HEK293 (cell line): ENCODE data around the gene NDUFS7.

ENCODE experiments used
- CTCF ChIA-PET: fragments of 350-600 bp; formaldehyde crosslinking; extraction: SDS; loops from one replicate; lab custom pipeline; 2021; ENCODE audit warnings: antibody characterized with exemption; lab: Yijun Ruan, JAX
- POLR2A ChIA-PET: fragments of 300-600 bp; formaldehyde crosslinking; extraction: SDS; loops from one replicate; lab custom pipeline; 2020; ENCODE audit warnings: antibody characterized with exemption, inconsistent platforms; lab: Yijun Ruan, JAX
- H3K27ac ChIP-seq: fragments of 200-500 bp; sonication (Bioruptor generic); 2 replicates; pipeline ENCODE4 v1.5.1; 2014; ENCODE audit warnings: low read depth, low read length, control low read depth, inconsistent platforms; ENCODE audit errors: extremely low read depth
- H3K36me3 ChIP-seq, 2 experiments: fragments of 200-500 bp in 1 of 2; sonication (Bioruptor generic) in 1 of 2; 1 replicate in 1 of 2; 2 replicates in 1 of 2; pipeline ENCODE4 v1.5.1; 2014 to 2017; ENCODE audit warnings: inconsistent platforms in 2 of 2, low read length in 2 of 2; ENCODE audit not compliant: control insufficient read depth in 2 of 2, insufficient read depth in 1 of 2
- H3K4me1 ChIP-seq: fragments of 200-500 bp; sonication (Bioruptor generic); 2 replicates; pipeline ENCODE4 v1.5.1; 2014; ENCODE audit warnings: mild to moderate bottlenecking, low read length, inconsistent platforms; ENCODE audit not compliant: control insufficient read depth, insufficient read depth
- H3K4me3 ChIP-seq: 2 replicates; pipeline ENCODE4 v1.5.1; 2011; ENCODE audit warnings: low read depth, mild to moderate bottlenecking, control low read depth, low read length, moderate library complexity
- H3K9me3 ChIP-seq: fragments of 200-500 bp; sonication (Bioruptor generic); 2 replicates; pipeline ENCODE4 v1.5.1; 2014; ENCODE audit warnings: low read depth, low read length, inconsistent platforms; ENCODE audit not compliant: control insufficient read depth, insufficient read depth
- FEZF1 ChIP-seq: fragments of 450-650 bp; formaldehyde crosslinking; IDR thresholded peaks from 2 replicates; pipeline ENCODE4 v1.5.1; 2016; ENCODE audit warnings: missing biosample characterization, missing genetic modification characterization
- GLI4 ChIP-seq: fragments of 450-650 bp; formaldehyde crosslinking; IDR thresholded peaks from 2 replicates; pipeline ENCODE4 v1.5.1; 2016; ENCODE audit warnings: missing biosample characterization, missing genetic modification characterization
- KLF7 ChIP-seq: fragments of 450-650 bp; formaldehyde crosslinking; IDR thresholded peaks from 2 replicates; pipeline ENCODE4 v1.5.1; 2016; ENCODE audit warnings: missing biosample characterization, missing genetic modification characterization, borderline replicate concordance
- ZFP69B ChIP-seq: fragments of 450-650 bp; formaldehyde crosslinking; IDR thresholded peaks from 2 replicates; pipeline ENCODE4 v1.5.1; 2016; ENCODE audit warnings: missing biosample characterization, missing genetic modification characterization
- ZIC2 ChIP-seq: fragments of 450-650 bp; formaldehyde crosslinking; IDR thresholded peaks from 2 replicates; pipeline ENCODE4 v1.5.1; 2016; ENCODE audit warnings: missing biosample characterization, missing genetic modification characterization
- ZNF133 ChIP-seq: fragments of 450-650 bp; formaldehyde crosslinking; IDR thresholded peaks from 2 replicates; pipeline ENCODE4 v1.5.1; 2016; ENCODE audit warnings: missing biosample characterization, missing genetic modification characterization
- ZNF214 ChIP-seq: fragments of 450-650 bp; formaldehyde crosslinking; IDR thresholded peaks from 2 replicates; pipeline ENCODE4 v1.5.1; 2017; ENCODE audit warnings: missing biosample characterization, mild to moderate bottlenecking, missing genetic modification characterization, borderline replicate concordance
- ZNF24 ChIP-seq: fragments of 450-650 bp; formaldehyde crosslinking; IDR thresholded peaks from 2 replicates; pipeline ENCODE4 v1.5.1; 2016; ENCODE audit warnings: missing biosample characterization, missing genetic modification characterization
- ZNF394 ChIP-seq: fragments of 450-650 bp; formaldehyde crosslinking; IDR thresholded peaks from 2 replicates; pipeline ENCODE4 v1.5.1; 2016; ENCODE audit warnings: missing biosample characterization, missing genetic modification characterization, mild to moderate bottlenecking, moderate library complexity, borderline replicate concordance
- ZNF416 ChIP-seq: fragments of 450-650 bp; formaldehyde crosslinking; IDR thresholded peaks from 2 replicates; pipeline ENCODE4 v1.5.1; 2016; ENCODE audit warnings: missing biosample characterization, missing genetic modification characterization
- ZNF48 ChIP-seq: fragments of 450-650 bp; formaldehyde crosslinking; IDR thresholded peaks from 2 replicates; pipeline ENCODE4 v1.5.1; 2016; ENCODE audit warnings: missing biosample characterization, missing genetic modification characterization
- ZNF600 ChIP-seq: fragments of 450-650 bp; formaldehyde crosslinking; IDR thresholded peaks from 2 replicates; pipeline ENCODE4 v1.5.1; 2016; ENCODE audit warnings: missing biosample characterization, missing genetic modification characterization
- ZNF776 ChIP-seq: fragments of 450-650 bp; formaldehyde crosslinking; IDR thresholded peaks from 2 replicates; pipeline ENCODE4 v1.5.0; 2017; ENCODE audit warnings: missing biosample characterization, missing genetic modification characterization, borderline replicate concordance
- ZNF785 ChIP-seq: fragments of 450-650 bp; formaldehyde crosslinking; IDR thresholded peaks from 2 replicates; pipeline ENCODE4 v1.5.1; 2016; ENCODE audit warnings: missing biosample characterization, missing genetic modification characterization
- ZNF843 ChIP-seq: fragments of 450-650 bp; formaldehyde crosslinking; IDR thresholded peaks from 2 replicates; pipeline ENCODE4 v1.5.1; 2016; ENCODE audit warnings: missing biosample characterization, missing genetic modification characterization
- TF ChIP-seq, protein P1 (sequence below): fragments of 450-650 bp; formaldehyde crosslinking; IDR thresholded peaks from 2 replicates; pipeline ENCODE4 v1.5.1; 2016; ENCODE audit warnings: missing biosample characterization, missing genetic modification characterization
- TF ChIP-seq, protein P2 (sequence below): IDR thresholded peaks from 2 replicates; pipeline ENCODE4 v1.6.1; 2011; ENCODE audit warnings: mild to moderate bottlenecking, low read depth, low read length, borderline replicate concordance
- TF ChIP-seq, protein P3 (sequence below): fragments of 450-650 bp; formaldehyde crosslinking; optimal IDR thresholded peaks from 2 replicates; pipeline ENCODE3; 2016; ENCODE audit warnings: missing biosample characterization, mild to moderate bottlenecking, missing genetic modification characterization
- TF ChIP-seq, protein P4 (sequence below): fragments of 450-650 bp; formaldehyde crosslinking; IDR thresholded peaks from 2 replicates; pipeline ENCODE4 v1.5.1; 2016; ENCODE audit warnings: missing biosample characterization, missing genetic modification characterization

NDUFS7 gene

DNA sequence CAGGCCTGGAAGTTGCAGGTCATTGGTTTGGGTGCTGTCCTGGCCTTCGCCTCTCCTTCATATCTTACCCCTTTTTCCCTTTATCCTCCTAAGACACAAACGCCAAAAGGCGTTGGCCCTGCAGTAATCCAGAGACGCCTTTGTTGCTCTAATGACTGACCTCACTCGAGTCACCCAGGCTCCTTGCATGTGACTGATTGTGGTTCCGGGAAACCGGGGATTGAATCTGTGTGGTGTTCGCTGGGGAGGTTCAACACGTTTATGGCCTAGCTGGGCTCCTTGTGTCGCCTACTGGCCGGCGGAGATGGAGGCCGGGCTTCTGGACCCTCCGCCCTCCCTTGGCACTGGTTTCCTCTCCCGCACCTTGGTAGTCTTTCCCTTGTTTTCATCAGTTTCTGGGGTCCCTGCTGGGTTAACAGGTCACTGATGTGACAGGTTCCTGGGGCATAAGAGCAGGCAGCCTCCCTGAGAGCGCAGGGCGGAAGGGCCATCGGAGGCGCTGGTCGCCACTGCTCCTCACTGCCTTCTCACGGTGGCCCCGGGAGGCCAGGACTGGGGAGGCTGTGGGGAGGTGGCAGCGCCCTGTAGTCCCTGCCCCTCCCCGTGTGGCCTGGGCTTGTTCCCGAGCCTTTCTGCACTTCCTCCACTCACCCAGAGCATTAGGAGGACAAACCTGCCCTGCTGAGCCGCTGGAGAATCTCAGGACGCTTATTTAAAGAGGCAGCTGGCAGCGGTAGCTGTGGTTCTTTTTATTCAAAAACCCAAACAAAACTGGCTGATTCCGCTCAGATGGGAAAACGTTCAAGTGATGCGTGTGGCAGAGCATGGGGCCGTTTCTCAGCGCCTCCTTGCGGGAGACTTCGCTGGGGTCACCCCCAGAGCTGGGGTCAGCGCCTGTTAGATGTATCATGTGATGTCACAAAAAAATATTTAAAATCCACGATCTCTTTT is 18.1 kb upstream of the NDUFS7 start:
- H3K27ac ChIP-seq = no peak overlapping the region
- TF ChIP-seq ZNF416 (tag by site-specific recombination) (no peak), ZIC2 (peak; percentile 47)
- H3K36me3 ChIP-seq = peaks cover 0 to 89% of the 10 kb centered on the region in 2 experiments; a peak in 2 of 3 replicates
- CTCF ChIA-PET = no interaction called here
- H3K4me3 ChIP-seq = no peak overlapping the region
- H3K4me1 ChIP-seq = peaks cover 14% of the 10 kb centered on the region
- POLR2A ChIA-PET = no interaction called here
- H3K9me3 ChIP-seq = no peaks in the 10 kb centered on the region

DNA sequence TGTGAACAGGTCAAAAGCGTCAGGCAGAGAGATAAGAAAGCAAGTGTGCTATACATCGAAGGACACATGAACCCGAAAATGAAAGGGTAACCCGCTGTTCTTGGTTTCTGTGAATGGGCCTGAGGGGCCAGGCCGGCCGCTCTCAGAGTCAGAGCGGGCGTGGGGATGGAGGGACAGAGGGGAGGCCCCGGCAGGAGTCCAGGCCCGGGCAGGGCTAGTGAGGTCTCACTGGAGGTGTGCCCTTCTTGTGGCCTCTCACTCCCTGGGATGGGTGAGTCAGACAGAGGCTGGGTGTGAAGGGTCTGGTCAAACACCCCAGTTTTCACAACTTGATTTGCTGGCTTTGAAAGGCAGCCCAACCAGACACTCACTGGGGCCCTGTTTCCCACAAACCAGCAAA is 17.4 kb upstream of the NDUFS7 start:
- Histone ChIP-seq H3K4me3 (no peak overlapping the region), H3K36me3 (peaks cover 0 to 95% of the 10 kb centered on the region in 2 experiments; a peak in 2 of 3 replicates), H3K4me1 (peaks cover 7% of the 10 kb centered on the region), H3K27ac (no peak overlapping the region), H3K9me3 (no peaks in the 10 kb centered on the region)
- TF ChIP-seq ZNF600 (tag by site-specific recombination) (no peak), ZNF394 (no peak), ZNF214 (tag by site-specific recombination) (no peak), ZNF843 (tag by site-specific recombination) (no peak), ZNF776 (no peak), GLI4 (tag by site-specific recombination) (no peak), ZFP69B (tag by site-specific recombination) (no peak), ZNF133 (no peak), ZNF785 (tag by site-specific recombination) (no peak), ZNF24 (tag by site-specific recombination) (no peak), FEZF1 (tag by site-specific recombination) (no peak), ZNF48 (tag by site-specific recombination) (no peak), KLF7 (tag by site-specific recombination) (no peak)
- TF ChIP-seq, protein P1, sequence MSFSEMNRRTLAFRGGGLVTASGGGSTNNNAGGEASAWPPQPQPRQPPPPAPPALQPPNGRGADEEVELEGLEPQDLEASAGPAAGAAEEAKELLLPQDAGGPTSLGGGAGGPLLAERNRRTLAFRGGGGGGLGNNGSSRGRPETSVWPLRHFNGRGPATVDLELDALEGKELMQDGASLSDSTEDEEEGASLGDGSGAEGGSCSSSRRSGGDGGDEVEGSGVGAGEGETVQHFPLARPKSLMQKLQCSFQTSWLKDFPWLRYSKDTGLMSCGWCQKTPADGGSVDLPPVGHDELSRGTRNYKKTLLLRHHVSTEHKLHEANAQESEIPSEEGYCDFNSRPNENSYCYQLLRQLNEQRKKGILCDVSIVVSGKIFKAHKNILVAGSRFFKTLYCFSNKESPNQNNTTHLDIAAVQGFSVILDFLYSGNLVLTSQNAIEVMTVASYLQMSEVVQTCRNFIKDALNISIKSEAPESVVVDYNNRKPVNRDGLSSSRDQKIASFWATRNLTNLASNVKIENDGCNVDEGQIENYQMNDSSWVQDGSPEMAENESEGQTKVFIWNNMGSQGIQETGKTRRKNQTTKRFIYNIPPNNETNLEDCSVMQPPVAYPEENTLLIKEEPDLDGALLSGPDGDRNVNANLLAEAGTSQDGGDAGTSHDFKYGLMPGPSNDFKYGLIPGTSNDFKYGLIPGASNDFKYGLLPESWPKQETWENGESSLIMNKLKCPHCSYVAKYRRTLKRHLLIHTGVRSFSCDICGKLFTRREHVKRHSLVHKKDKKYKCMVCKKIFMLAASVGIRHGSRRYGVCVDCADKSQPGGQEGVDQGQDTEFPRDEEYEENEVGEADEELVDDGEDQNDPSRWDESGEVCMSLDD (tag by site-specific recombination) = no peak
- TF ChIP-seq, protein P2, sequence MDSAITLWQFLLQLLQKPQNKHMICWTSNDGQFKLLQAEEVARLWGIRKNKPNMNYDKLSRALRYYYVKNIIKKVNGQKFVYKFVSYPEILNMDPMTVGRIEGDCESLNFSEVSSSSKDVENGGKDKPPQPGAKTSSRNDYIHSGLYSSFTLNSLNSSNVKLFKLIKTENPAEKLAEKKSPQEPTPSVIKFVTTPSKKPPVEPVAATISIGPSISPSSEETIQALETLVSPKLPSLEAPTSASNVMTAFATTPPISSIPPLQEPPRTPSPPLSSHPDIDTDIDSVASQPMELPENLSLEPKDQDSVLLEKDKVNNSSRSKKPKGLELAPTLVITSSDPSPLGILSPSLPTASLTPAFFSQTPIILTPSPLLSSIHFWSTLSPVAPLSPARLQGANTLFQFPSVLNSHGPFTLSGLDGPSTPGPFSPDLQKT = no peak
- TF ChIP-seq, protein P3, sequence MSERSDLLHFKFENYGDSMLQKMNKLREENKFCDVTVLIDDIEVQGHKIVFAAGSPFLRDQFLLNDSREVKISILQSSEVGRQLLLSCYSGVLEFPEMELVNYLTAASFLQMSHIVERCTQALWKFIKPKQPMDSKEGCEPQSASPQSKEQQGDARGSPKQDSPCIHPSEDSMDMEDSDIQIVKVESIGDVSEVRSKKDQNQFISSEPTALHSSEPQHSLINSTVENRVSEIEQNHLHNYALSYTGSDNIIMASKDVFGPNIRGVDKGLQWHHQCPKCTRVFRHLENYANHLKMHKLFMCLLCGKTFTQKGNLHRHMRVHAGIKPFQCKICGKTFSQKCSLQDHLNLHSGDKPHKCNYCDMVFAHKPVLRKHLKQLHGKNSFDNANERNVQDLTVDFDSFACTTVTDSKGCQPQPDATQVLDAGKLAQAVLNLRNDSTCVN (tag by site-specific recombination) = no peak
- TF ChIP-seq, protein P4, sequence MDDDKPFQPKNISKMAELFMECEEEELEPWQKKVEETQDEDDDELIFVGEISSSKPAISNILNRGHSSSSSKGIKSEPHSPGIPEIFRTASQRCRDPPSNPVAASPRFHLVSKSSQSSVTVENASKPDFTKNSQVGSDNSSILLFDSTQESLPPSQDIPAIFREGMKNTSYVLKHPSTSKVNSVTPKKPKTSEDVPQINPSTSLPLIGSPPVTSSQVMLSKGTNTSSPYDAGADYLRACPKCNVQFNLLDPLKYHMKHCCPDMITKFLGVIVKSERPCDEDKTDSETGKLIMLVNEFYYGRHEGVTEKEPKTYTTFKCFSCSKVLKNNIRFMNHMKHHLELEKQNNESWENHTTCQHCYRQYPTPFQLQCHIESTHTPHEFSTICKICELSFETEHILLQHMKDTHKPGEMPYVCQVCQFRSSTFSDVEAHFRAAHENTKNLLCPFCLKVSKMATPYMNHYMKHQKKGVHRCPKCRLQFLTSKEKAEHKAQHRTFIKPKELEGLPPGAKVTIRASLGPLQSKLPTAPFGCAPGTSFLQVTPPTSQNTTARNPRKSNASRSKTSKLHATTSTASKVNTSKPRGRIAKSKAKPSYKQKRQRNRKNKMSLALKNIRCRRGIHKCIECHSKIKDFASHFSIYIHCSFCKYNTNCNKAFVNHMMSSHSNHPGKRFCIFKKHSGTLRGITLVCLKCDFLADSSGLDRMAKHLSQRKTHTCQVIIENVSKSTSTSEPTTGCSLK (tag by site-specific recombination) = no peak
- ChIA-PET POLR2A (no interaction called here), CTCF (no interaction called here)
